Ovary (tissue), 9 donors: ENCODE results near the gene SERBP1. TPM values are rescaled to one million over a fixed set of nuclear protein-coding genes. Genes with fewer than 3 reads are reported as not detected.

Experiments
- DNase-seq, 5 donors: peaks; one replicate each; pipeline ENCODE4 v3.0.0-alpha.2; 2019 to 2020
- H3K27ac ChIP-seq, 2 donors: fragments of 200-600 bp; one replicate each; pipeline versions ENCODE4 v1.5.1 to v1.8.0; 2019 to 2022
- H3K27me3 ChIP-seq: fragments of 200-600 bp; one replicate; pipeline ENCODE4 v1.8.0; 2022
- H3K36me3 ChIP-seq: fragments of 200-600 bp; sonication (generic); one replicate; pipeline ENCODE4 v1.5.1; 2019
- H3K4me1 ChIP-seq: one replicate; pipeline ENCODE4 v1.8.1; 2013; ENCODE audit warnings: mild to moderate bottlenecking, moderate library complexity; ENCODE audit not compliant: insufficient read depth
- H3K4me3 ChIP-seq: fragments of 200-600 bp; sonication (generic); one replicate; pipeline ENCODE4 v1.5.1; 2017
- H3K9me3 ChIP-seq, 2 donors: fragments of 200-600 bp in 1 of 2; sonication (generic) in 1 of 2; one replicate each; pipeline versions ENCODE4 v1.5.1 to v1.8.1; 2013 to 2019; ENCODE audit warnings: mild to moderate bottlenecking in 1 of 2, moderate library complexity in 1 of 2
- CTCF ChIP-seq, 3 donors: fragments of 450-650 bp in 2 of 3; fragments of 200-600 bp in 1 of 3; IDR thresholded peaks; one replicate each; pipeline versions ENCODE4 v1.5.1 to v1.8.0; 2016 to 2022; ENCODE audit warnings: antibody characterized with exemption in 3 of 3, mild to moderate bottlenecking in 1 of 3
- EP300 ChIP-seq: sonication (generic); formaldehyde crosslinking; IDR thresholded peaks from one replicate; pipeline ENCODE4 v1.6.1; 2017; ENCODE audit warnings: antibody characterized with exemption
- POLR2A ChIP-seq: fragments of 450-650 bp; IDR thresholded peaks from one replicate; pipeline ENCODE4 v1.6.1; 2017; ENCODE audit warnings: antibody characterized with exemption, mild to moderate bottlenecking, moderate library complexity
- WGBS, 3 donors: extraction: QIAGEN DNeasy Blood & Tissue Kit in 1 of 3; methylation state at CpG; one replicate each; pipeline versions ENCODE4 v1.1.5 to v1.1.7; 2013 to 2017; 5-methylcytosine and 5-hydroxymethylcytosine counted together
- intact Hi-C, 4 donors: fragments of 100-400 bp; cut with DNase I; formaldehyde crosslinking; loops; one replicate each; pipeline versions ENCODE4 v1.11.0 to v1.15.1; 2022 to 2023
- polyA plus RNA-seq, 2 donors: library from polyadenylated mRNA; stranded (reverse); fragments of 200-250 nt in 1 of 2; fragments of 350-450 nt in 1 of 2; fragmentation: Illumina TruSeq in 1 of 2; extraction: RNeasy Lipid Tissue Mini Kit (QIAGEN cat#74804) in 1 of 2; gene quantifications; one replicate each; pipeline ENCODE4 v1.2.3, GENCODE V29; 2013 to 2014
- total RNA-seq, 7 donors: library from RNA; depleted of rRNA in 2 of 7; stranded (reverse); fragments of >200 nt in 2 of 7; fragmentation: NEBNext Ultra II Directional in 3 of 7; extraction: Animal tissue kit (Norgen Biotek cat#: 25700) in 3 of 7; gene quantifications; one replicate each; pipeline versions ENCODE4 v1.1.0 to v1.2.4, GENCODE V29; 2016 to 2023
- donor health status: DM: no; HTN: no; CAD: no; lungs with moderate emphysema.
- donor health status: DM: no; HTN: no; CAD: no.
- donor health status: Bipolar disorder and iron deficiency.
- donor health status: DM: yes; HTN: yes; CAD: no.
- donor health status: DM: no; HTN: no; CAD: no.
- donor health status: DM: yes; HTN: yes; CAD: no.

Gene SERBP1
- total and polyA plus RNA-seq, 9 donors, result 117 to 180 (median 150) TPM

- no peak overlapping the region for H3K27ac ChIP-seq
- no peak for TF ChIP-seq EP300
- no peak for TF ChIP-seq CTCF (IDR thresholded peaks at IDR 0.05)
- TF ChIP-seq POLR2A, result no peak
- no peaks in the 10 kb centered on the region for H3K9me3 ChIP-seq
- intact Hi-C loops, result no loop called here
- DNase-seq, result no peak
- H3K4me3 ChIP-seq, result no peak overlapping the region
- no peaks in the 10 kb centered on the region for H3K36me3 ChIP-seq
- WGBS, 3 donors, result 97 to 99% (median 97%) methylated on average over 3 of the region's 3 CpGs
- H3K27me3 ChIP-seq, result no peaks in the 10 kb centered on the region
- H3K4me1 ChIP-seq, result no peaks in the 10 kb centered on the region
Observed at GRCh38 chr1:67459068-67459467, 28.9 kb upstream of the SERBP1 start.

- intact Hi-C loops, result no loop called here
- Histone ChIP-seq H3K4me1 (no peaks in the 10 kb centered on the region), H3K27ac (no peak overlapping the region), H3K9me3 (no peaks in the 10 kb centered on the region), H3K4me3 (no peak overlapping the region), H3K27me3 (no peaks in the 10 kb centered on the region), H3K36me3 (no peaks in the 10 kb centered on the region)
- no peak for DNase-seq
- TF ChIP-seq POLR2A (no peak), EP300 (no peak), CTCF (IDR thresholded peaks at IDR 0.05) (no peak)
- WGBS, 3 donors, result 77 to 79% (median 77%) methylated on average over 1 of the region's 1 CpG
Observed at GRCh38 chr1:67458663-67459062, 28.5 kb upstream of the SERBP1 start.

GRCh38 chr1:67457247-67457646, 27.0 kb upstream of the SERBP1 start:
- H3K27ac ChIP-seq, result no peak overlapping the region
- H3K36me3 ChIP-seq, result no peaks in the 10 kb centered on the region
- WGBS, 3 donors, result 25 to 50% (median 33%) methylated on average over 1 of the region's 1 CpG
- H3K4me1 ChIP-seq, result no peaks in the 10 kb centered on the region
- H3K9me3 ChIP-seq, result no peaks in the 10 kb centered on the region
- intact Hi-C loops, result no loop called here
- no peaks in the 10 kb centered on the region for H3K27me3 ChIP-seq
- H3K4me3 ChIP-seq, result no peak overlapping the region
- TF ChIP-seq EP300, result no peak
- no peak for TF ChIP-seq POLR2A
- no peak for TF ChIP-seq CTCF (IDR thresholded peaks at IDR 0.05)
- DNase-seq, result no peak

GRCh38 chr1:67451815-67452214, 21.6 kb upstream of the SERBP1 start:
- DNase-seq, result no peak
- Histone ChIP-seq H3K27ac (no peak overlapping the region), H3K27me3 (no peaks in the 10 kb centered on the region), H3K4me1 (no peaks in the 10 kb centered on the region), H3K36me3 (no peaks in the 10 kb centered on the region), H3K4me3 (no peak overlapping the region), H3K9me3 (no peaks in the 10 kb centered on the region)
- 79 to 91% (median 82%) methylated on average over 2 of the region's 2 CpGs for WGBS, 3 donors
- intact Hi-C loops, result no loop called here
- TF ChIP-seq CTCF (IDR thresholded peaks at IDR 0.05) (no peak), POLR2A (no peak), EP300 (no peak)

GRCh38 chr1:67451356-67451755, 21.2 kb upstream of the SERBP1 start:
- TF ChIP-seq EP300, result no peak
- no peak for TF ChIP-seq POLR2A
- TF ChIP-seq CTCF (IDR thresholded peaks at IDR 0.05), result no peak
- H3K27ac ChIP-seq, result no peak overlapping the region
- WGBS, 3 donors, result 76 to 86% (median 79%) methylated on average over 2 of the region's 2 CpGs
- H3K4me1 ChIP-seq, result no peaks in the 10 kb centered on the region
- H3K27me3 ChIP-seq, result no peaks in the 10 kb centered on the region
- no peaks in the 10 kb centered on the region for H3K9me3 ChIP-seq
- no peak overlapping the region for H3K4me3 ChIP-seq
- no peak for DNase-seq
- intact Hi-C loops, result no loop called here
- no peaks in the 10 kb centered on the region for H3K36me3 ChIP-seq
